ENCODE data around the gene ARMC2.

DNA sequence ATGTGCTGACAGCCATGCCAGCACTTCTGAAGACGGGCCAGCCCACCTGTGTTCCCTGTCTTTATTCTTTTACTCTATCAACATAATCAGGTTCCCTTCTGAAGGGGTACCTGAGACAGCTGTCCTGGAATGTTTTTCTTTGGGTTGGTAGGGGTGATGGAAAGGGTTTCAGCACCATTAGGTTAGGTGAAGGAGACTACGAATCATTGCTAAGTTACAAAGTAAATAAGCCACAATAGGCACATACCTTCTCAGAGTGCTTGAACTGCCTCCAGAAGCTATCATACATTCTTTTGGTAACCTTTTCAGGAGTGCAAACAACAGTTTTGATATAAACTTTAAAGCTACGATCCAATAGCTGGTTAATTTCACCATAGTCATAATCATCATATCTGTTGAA lies 140.1 kb downstream of the ARMC2 start:
- TF ChIP-seq CTCF (IDR thresholded peaks at IDR 0.05) = no peak
- TF ChIP-seq POLR2A (IDR thresholded peaks at IDR 0.05) = no peak
